GM19238 (cell line): ENCODE results near the gene RTF2.

Source experiments
- DNase-seq: peaks from one replicate; pipeline ENCODE4 v3.0.0; 2011; ENCODE audit warnings: low spot score; ENCODE audit not compliant: insufficient read length

The RTF2 gene, protein sequence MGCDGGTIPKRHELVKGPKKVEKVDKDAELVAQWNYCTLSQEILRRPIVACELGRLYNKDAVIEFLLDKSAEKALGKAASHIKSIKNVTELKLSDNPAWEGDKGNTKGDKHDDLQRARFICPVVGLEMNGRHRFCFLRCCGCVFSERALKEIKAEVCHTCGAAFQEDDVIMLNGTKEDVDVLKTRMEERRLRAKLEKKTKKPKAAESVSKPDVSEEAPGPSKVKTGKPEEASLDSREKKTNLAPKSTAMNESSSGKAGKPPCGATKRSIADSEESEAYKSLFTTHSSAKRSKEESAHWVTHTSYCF

DNA sequence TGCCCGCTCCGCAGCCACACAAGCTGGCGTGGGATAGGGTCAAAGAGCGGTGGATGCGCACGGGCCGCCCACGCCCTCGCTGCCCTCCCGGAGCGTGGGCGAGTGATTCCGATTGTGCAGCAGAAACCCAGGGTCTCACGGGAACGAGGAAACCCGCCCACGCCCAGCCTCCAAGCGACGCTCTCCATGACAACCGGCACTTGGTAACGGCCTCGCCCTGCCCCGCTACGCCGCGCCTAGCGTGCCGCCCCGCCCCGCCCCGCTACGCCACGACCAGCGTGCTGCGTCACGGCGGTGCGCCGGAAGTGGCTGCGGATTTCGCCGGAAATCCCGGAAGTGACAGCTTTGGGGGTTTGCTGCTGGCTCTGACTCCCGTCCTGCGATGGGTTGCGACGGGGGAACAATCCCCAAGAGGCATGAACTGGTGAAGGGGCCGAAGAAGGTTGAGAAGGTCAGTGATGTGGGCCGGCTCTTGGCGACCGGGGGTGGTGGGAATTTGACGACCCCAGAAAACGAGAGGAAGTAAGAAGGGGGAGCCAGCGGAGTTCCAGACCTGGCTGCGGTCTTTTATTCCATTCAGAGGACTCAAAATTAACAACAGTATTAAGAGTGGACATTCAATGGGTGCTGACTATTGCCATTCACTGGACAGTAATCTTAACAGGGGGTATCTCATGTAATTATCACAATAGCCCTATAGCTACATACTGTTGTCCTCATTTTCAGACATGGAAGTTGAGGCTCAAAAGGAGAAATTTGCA, at the start of gene RTF2:
Gene RTF2 (plus strand): TSS at position 312 of the 761 bp plus-strand sequence. CDS start 71 bp downstream, at position 383.
- peak; percentile 77 for DNase-seq

DNA sequence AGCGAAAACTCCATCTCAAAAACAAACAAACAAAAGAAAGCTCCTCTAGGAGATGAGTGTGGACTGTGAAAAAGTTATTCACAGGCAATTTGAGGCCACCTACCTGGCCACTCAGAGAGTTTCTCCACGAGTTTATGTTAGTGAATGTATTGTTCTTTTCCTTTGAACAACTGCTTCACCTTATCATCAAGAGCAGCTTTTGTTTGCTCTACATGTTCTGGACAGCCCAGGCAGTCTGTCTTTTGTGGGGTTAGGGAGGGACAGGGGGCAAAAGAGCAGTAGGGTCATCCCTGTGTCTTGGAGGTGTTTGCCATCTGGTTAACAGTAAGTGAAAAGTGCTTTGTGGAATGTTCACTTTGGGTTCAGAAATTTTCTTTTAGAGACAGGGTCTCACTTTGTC, 48.4 kb upstream of the RTF2 start:
- no peak for DNase-seq

DNA sequence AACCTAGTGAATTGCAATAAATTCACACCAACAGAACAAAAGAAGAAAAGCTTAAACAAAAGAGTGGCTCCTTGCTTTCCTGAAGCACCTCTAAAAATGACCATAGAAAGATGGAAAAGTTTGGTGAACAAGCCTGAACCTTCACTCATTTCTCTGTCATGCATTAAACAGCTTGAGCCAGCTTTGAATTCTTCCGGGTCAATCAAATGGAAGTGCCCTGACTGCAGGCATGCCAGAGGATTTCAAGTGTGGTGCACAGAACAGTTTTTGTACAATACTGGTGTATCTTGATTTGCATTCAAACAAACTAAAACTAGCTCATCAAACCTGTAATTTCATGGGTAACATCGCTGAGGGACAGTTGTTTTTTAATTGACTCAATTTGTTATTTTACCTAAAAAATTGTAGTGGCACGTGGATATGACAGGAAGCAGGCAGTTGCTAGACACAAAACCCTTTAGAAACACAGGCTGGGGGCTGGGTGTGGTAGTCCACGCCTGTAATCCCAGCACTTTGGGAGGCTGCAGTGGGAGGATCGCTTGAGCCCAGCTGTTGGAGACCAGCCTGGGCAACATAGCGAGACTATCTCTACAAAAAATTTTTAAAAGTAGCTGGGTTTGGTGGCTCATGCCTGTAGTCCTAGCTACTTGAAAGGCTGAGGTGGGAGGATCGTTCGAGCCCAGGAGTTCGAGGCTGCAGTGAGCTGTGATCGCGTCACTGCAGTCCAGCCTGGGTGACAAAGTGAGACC, 47.3 kb upstream of the RTF2 start:
- DNase-seq: no peak

DNA sequence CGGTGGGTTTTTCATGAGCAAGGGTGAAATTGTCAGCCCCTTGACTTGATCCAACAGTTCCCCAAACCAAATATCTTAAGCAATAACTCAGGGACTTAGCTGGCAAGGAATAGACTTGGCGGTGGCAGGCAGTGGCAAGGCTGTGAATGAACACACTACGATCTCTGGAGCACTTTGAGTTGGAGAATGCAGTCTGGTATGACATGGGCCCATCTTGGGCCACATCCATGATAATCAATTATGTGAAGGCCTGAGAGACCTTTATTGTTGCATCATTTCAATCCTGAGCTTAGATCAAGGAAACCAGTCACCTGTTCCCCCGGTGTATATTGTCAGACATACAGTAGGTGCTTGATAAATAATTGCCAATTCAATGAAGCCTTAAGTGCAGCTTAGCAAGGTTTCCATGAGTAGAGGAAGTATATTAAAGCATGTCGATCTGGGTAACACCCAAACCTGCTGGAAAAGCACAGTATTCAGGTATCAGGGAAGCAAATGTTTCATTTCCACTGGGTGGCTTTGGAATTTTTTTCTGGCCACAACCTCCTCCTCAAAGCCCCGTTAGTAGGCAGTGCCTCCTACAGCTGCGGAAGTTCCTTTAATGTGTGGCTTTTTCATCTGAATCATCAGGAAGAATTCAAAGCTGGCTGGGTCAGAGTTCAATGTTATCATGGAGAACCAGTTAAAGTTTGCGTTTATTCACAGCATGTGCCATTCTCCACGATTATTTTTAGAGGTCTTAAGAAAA, 46.2 kb upstream of the RTF2 start:
- DNase-seq: no peak

DNA sequence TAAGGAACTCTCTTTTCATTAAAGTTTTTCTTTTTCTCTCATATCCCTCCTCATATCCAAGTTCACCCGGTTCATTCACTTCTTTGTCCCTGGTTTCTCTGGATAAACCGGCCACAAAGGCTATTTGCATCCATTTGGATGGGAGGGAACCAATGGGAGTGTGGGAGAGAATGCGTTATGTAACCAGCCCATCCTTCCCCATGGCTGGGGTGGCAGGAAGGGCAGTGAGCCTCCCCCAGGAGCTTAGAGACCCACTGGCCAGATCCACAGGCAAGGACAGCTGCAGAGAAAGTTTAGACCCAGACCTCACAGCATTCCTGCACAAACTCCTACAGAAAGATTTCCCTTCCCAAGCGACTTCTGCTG, 45.6 kb upstream of the RTF2 start:
- no peak for DNase-seq

DNA sequence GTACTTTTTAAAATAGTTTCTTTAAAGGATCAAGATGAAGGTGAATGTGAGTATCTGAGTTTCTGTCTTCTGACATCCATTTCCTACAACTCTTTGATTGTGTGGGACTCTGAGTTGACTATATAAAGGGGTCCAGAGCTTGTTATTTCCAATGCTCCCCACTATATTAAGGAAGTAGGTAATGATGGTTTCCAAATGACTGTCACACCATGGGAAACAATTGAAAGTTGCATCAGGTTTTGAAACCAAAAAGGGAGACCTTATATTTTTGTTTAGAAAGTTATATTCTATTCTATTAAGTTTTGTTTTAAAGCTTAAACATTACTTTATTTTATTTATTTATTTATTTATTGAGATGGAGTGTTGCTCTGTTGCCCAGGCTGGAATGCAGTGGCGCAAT, 45.2 kb upstream of the RTF2 start:
- no peak for DNase-seq

DNA sequence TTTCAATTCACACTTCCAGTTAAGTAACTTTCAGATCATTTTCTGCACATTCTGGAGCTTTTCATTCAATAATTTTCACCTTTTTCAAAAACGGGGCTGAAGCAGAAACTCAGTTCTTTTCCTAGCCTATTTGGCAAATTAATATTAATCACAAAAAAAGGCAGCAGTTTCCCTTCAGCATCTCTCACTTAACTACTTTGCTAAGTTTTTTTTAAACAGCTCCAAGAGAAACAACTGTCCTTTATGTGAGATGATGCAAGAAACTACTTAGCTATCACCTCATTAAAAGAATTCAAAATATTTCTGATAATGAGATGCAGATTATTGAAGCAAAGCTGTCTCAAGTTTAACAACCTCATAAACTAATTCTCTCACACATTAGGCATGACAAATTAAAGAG, 44.5 kb upstream of the RTF2 start:
- DNase-seq: no peak

DNA sequence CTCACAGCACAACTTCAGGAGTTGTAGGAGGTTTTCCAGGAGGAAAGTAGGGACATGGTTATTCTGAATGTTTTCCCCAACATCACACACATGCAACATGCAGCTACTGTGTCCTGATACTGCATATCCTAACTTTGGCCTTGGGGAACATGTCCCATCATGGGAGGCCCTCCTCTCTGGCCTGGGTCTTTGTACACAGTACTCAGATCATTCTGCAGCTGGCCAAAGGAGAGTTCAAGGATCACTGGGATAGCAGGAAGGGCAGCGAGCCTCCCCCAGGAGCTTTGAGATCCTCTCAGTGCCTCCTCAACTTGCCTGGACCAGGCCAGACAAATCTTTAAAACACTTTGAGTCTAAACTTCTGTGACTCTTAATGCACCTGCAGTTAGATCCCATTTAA, 43.5 kb upstream of the RTF2 start:
- no peak for DNase-seq

DNA sequence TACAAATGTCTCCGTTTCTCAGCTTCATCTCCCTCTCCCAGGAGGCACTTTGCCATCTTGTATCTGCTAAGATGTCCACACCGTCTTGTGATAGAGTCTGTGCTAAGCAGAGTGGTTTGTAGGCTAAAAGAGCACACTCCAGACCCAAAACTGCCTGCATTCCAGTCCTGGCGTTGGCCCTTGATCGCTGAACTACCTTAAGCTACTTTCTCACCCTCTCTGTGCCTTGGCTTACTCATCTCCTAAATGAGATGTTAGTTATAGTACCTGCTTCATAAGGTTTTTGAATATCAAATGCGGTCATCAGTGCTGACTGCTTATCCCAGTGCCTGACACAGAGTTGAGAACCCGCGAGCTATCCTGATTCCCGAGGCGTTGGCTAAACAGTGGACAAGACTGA, 42.4 kb upstream of the RTF2 start:
- DNase-seq: no peak

DNA sequence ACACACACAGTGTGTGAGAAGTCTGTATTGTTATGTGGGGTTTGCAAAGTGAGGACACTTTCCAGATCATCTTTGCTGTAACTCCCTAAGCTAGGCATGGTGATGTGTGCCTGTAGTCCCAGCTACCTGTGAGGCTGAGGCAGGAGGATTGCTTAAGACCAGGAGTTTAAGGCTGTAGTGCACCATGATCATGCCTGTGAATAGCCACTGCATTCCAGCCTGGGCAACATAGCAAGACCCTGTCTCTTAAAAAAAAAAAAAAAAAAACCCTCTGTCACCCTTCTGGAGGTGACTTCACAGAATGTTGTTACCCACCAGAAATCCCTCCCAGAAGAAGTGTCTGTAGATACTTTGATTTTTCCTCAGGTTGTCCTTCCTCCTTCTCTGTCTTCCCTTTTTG, 41.5 kb upstream of the RTF2 start:
- no peak for DNase-seq

DNA sequence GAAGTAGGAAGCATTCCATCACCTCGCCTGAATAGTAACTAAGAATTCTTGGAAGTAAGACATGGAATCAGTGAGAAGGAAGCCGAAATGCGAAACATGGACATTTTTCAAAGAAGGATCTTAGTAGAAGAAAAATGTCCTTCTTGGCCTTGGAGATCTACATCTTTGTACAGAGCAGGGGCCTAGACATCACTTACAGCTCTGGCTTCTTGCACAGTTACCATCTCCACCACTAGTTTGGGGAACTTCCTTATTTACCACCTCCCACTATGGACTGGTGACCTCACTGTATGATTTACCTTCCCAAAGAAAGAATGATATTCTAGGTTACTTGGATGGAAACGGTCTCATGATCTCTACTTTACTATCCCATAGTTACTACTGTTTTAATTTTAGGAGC, 40.6 kb upstream of the RTF2 start:
- DNase-seq: no peak

DNA sequence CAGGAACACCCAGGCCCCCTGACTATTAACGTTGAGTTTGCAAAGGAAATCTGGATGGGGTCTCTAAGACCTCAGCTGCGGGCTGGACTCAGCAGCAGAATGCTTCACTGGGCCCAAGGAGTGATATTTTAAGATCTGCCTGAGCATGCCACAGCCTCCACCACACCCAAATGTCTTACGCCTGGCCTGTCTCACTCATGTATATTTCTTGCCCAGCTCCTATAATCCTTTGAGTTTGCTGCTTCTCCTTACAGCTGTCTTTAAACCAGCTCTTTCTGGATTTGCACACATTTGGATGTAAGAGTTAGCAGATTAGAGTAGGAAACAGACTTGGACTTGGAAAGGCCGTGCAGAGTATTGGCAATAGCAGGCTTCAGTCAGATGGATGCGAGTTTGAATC, 40.0 kb upstream of the RTF2 start:
- no peak for DNase-seq

DNA sequence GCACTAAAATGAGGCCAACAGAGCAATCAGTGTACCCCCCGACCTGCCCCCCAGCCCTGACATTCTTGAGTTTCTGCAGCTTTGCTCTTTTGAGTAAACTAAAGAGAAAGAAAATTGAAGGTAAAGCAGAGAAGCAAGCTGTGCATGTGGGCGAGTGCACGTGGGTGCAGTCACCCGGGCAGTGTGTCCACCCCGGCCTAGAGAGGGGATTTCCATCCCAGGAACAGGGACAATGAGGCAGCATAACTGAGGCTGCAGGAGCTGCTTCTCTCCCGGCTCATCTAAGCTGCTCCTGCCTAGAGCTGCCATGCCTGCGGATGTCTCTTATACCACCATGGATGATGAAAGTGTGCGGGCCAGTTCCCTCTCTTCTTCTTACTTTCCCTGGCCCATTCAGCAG, 39.5 kb upstream of the RTF2 start:
- DNase-seq: no peak

DNA sequence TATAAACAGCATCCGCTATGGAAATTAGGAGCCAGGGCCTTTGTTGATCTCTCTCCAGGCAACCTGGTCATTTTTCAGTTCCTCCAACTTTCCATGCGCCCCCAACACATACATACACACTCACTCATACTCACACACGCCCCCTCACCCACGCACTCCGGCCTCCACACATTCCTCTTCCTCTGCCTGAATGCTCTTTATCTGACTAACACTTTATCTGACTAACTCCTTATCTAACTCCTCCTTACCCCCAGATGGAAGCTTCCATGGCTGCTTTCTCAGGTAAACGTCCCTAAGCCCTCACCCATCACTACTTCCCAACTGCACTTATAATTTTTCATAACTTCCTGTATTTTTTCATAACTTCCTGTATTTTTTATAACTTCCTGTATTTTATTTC, 38.9 kb upstream of the RTF2 start:
- DNase-seq: no peak

DNA sequence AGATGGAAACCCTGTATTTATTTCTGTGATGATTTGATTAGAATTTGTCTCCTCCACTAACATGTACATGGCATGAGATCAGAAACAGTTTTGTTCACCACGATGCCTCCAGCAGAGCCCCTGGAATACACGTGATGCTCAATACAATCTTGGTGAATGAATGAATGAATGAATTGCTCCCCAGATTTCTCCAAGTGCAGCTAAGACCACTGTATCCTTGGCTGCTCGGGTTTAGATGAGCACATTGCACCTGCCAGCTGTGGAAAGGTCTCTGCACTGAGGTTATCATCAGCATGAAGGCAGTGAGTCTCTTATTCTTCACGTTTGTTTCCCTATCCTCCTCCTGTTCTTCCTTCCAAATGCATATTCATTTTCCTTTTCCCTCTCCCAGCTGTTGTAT, 38.5 kb upstream of the RTF2 start:
- no peak for DNase-seq

DNA sequence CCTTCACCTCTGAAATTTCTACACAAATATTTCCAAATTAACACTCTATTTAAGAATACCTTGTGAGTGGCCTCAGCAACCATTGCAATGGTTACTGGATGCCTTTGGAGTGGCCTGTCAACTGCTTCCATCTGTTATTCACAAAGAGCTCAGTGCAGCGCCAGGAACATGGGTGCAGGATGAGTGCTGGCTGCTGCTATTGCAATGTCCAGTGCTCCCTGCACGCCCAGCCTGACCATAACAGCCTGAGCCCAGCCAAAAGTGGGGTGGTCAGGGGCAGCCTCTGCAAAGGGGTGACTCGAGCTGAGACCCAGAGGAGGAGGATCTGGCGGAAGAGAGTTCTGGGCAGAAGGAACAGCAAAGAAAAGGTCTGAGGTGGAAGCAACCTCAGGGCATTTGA, 38.0 kb upstream of the RTF2 start:
- DNase-seq: no peak

DNA sequence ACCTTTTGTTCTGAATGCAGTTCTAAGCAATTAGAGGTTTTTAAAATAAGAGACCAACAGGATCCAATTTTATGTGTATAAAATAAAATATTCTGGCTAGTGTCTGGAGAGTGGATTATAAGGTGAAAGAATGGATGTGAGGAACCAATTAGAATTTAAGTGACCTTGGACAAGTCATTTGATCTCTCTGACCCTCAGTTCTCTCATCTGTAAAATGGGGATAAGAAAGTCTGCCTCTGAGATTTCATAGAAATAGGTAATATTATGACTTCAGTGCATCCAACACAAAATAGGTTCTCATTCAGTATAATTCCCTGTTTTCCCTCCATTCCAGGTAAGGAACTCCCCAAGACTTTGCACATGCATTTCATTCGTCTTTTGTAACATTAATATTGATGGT, 37.5 kb upstream of the RTF2 start:
- no peak for DNase-seq

DNA sequence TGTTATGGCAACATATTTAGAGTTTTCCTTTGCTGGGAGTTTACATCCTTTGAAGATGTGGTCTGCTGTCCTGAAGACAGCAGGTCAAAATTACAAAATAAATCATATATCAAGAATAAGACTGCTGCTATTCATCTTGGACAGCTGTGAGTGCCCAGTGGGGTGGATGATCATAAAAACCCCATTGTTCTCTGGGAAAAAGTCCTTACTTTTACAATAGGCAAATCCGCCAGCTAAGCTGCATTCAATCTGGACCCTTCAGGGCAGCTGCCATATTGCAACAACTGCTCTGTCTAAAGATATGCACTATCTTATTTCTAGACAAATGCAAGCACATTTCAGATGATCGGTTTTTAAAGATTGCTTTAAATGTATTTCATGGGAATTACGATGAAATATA, 37.0 kb upstream of the RTF2 start:
- no peak for DNase-seq

DNA sequence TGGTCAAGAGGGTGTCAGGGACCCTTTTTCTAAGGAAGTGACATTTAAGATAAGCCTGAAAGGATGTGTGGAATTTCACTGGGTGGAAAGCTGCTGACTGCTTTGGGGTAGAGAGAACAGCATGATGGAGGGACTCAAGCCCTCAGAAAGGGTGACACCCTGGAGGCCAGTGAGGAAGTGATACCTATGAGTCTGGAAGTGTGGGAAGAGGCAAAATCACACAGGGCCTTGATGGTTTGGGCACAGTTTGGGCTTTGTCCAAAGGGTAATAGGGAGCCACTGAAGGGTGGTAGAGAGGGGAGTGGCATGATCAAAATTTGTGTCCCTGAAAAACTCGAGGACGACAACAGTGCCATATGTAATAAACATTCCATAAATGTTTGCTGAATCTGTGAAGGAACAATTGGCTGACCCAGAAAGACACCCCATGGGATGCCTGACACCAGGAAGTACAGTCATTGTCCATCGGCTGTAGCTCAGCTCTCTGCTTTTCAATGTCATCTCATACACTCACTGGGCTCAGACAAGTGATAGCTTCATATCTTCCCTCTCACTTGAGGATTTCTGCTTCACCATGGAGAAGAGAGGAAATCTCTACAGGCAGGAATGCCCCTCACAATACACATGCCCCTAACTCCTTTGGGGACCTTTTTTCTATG, 35.1 kb upstream of the RTF2 start:
- no peak for DNase-seq

DNA sequence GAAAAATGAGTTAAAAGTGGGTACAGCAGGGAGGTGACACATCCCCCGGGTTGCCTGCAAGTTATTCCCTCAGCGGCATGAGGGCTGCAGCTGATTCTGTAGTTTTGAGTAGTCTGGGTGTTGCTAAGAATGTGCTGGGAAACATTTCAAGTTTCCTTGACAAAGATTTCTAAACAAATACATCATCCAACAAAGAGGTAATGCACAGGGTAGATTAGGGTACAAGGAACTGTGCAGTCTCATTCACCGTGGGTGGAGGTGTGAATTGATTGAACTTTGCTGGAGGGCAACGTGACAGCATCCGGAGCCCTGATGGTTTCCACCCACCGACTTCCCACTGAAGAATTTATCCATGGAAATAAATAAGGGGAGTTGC, 34.6 kb upstream of the RTF2 start:
- DNase-seq: no peak

DNA sequence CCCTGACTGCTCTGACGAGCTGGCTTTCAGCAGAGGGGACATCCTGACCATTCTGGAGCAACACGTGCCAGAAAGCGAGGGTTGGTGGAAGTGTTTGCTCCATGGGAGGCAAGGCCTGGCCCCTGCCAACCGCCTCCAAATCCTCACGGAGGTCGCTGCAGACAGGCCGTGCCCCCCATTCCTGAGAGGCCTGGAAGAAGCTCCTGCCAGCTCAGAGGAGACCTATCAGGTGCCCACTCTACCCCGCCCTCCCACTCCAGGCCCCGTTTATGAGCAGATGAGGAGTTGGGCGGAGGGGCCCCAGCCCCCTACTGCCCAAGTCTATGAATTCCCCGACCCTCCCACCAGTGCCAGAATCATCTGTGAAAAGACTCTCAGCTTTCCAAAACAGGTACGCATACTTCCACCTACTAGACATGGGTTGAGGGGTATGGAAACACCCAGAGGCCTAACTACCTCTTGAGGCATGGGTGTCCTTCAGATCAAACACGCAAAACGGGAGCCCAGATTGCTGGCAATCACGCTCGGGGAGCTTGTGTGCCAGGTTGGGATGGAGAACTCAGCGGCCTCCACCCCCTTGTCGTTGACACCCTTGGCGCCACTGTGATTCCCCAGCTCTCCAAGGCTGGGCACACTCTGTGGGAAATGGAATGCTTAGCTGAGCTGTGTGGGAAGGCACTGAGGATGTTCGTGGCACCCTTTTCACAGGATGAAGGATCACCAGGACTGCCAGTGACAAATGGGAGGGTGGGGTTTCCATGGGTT, 31.0 kb upstream of the RTF2 start:
- DNase-seq: no peak
